Smooth muscle cell (in vitro differentiated cells): ENCODE data around the gene BBX. TPM values are rescaled to one million over a fixed set of nuclear protein-coding genes. Genes with fewer than 3 reads are reported as not detected.

Experiments used
- DNase-seq: peaks from one replicate; lab custom pipeline; 2025; ENCODE audit not compliant: unreplicated experiment; lab: John Stamatoyannopoulos, UW
- H2AFZ ChIP-seq: fragments of 200-600 bp; sonication (generic); 2 replicates; pipeline ENCODE4 v1.6.0; 2016; ENCODE audit warnings: antibody characterized with exemption, low read depth, mild to moderate bottlenecking
- H3F3A ChIP-seq: fragments of 200-600 bp; sonication (generic); 2 replicates; pipeline ENCODE4 v1.6.0; 2017; ENCODE audit warnings: antibody characterized with exemption, low read depth
- H3K27ac ChIP-seq: fragments of 200-600 bp; sonication (generic); 2 replicates; pipeline ENCODE4 v1.5.1; 2016; ENCODE audit warnings: low read depth, mild to moderate bottlenecking
- H3K27me3 ChIP-seq: fragments of 200-600 bp; sonication (generic); 2 replicates; pipeline ENCODE4 v1.6.1; 2016; ENCODE audit warnings: low read depth, mild to moderate bottlenecking
- H3K36me3 ChIP-seq: fragments of 200-600 bp; sonication (generic); 2 replicates; pipeline ENCODE4 v1.5.1; 2016; ENCODE audit warnings: low read depth
- H3K4me1 ChIP-seq: fragments of 200-600 bp; sonication (generic); 2 replicates; pipeline ENCODE4 v1.5.1; 2016; ENCODE audit warnings: low read depth
- H3K4me2 ChIP-seq: fragments of 200-600 bp; sonication (generic); 2 replicates; pipeline ENCODE4 v1.6.0; 2016; ENCODE audit warnings: mild to moderate bottlenecking
- H3K4me3 ChIP-seq: fragments of 200-600 bp; sonication (generic); 2 replicates; pipeline ENCODE4 v1.5.1; 2016; ENCODE audit warnings: mild to moderate bottlenecking
- H3K79me2 ChIP-seq: fragments of 200-600 bp; sonication (generic); 2 replicates; pipeline ENCODE4 v1.6.0; 2016; ENCODE audit warnings: low read depth, mild to moderate bottlenecking
- H3K9ac ChIP-seq: fragments of 200-600 bp; sonication (generic); 2 replicates; pipeline ENCODE4 v1.6.0; 2016; ENCODE audit warnings: low read depth
- H3K9me3 ChIP-seq: fragments of 200-600 bp; sonication (generic); replicated peaks from 2 replicates; pipeline ENCODE4 v1.5.1; 2016; ENCODE audit warnings: low read depth
- H4K20me1 ChIP-seq: fragments of 200-600 bp; sonication (generic); 2 replicates; pipeline ENCODE4 v1.6.0; 2016; ENCODE audit warnings: low read depth
- CTCF ChIP-seq: fragments of 200-600 bp; sonication (generic); IDR thresholded peaks from 2 replicates; pipeline ENCODE4 v1.5.1; 2017; ENCODE audit warnings: borderline replicate concordance, mild to moderate bottlenecking, antibody characterized with exemption; ENCODE audit not compliant: insufficient read depth, poor library complexity, severe bottlenecking
- WGBS: methylation state at CpG from one replicate; pipeline ENCODE4 v1.1.7; 2016; ENCODE audit warnings: low lambda C conversion rate; 5-methylcytosine and 5-hydroxymethylcytosine counted together
- polyA plus RNA-seq: library from polyadenylated mRNA; unstranded; fragments of >200 nt; fragmentation: Nextera tagmentation; extraction: Ambion mirVana; gene quantifications from 2 replicates; pipeline ENCODE4 v1.2.1, GENCODE V29; 2016
- total RNA-seq: library from RNA; depleted of rRNA; stranded (reverse); fragments of >200 nt; gene quantifications from 2 replicates; pipeline ENCODE4 v1.2.3, GENCODE V29; 2014

The BBX gene
- total and polyA plus RNA-seq, 2 experiments from 2014 or later: 58.9 to 66.4 TPM

DNA sequence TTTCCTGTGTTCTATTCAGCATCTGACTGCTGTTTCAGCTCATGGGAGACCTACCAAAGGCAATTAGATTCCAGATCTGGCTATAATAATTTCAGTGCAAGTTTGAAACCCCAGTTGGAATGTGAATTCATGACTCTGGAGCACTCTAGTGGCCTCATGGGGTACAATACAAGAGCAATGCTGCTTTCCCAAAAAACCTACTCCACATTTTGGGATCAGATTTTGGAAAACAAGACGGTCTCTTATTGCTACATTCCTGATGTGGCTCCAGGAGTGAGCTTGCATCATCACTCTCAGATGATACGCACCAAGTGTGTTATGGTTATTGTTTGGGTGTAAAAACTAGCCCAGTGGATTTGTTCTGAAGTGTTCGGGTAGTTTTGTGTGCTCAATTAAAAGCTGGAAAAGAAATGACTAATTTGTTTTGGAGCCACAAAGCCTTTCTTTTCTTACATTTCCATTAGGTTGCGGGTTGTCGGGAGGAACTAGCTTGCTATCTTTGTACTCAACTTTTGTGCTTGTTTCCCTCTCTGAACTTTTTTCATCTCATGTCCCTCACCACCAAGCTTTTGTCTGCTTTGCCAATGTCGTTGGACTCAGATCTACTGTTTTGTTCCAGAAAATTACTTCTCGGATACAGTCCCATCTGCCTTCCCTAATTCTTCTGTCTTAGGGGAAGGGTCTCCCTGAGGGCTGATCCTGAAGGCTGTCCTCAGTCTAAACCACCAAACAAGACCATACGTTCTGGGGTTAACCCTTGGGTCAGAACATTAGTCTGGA lies 272.1 kb downstream of the BBX start:
- no peak overlapping the region for H3K4me3 ChIP-seq
- no peaks in the 10 kb centered on the region for H3K9me3 ChIP-seq
- H3K27ac ChIP-seq: no peak overlapping the region
- no peaks in the 10 kb centered on the region for H3K27me3 ChIP-seq
- H4K20me1 ChIP-seq: peaks cover 5% of the 10 kb centered on the region
- 96% methylated on average over 8 of the region's 8 CpGs for WGBS
- no peak overlapping the region for H3K9ac ChIP-seq
- no peaks in the 10 kb centered on the region for H3K79me2 ChIP-seq
- no peak for TF ChIP-seq CTCF
- no peak overlapping the region for H2AFZ ChIP-seq
- H3F3A ChIP-seq: no peaks in the 10 kb centered on the region
- DNase-seq: no peak
- no peak overlapping the region for H3K4me2 ChIP-seq
- peaks cover 5% of the 10 kb centered on the region for H3K36me3 ChIP-seq
- H3K4me1 ChIP-seq: no peaks in the 10 kb centered on the region

DNA sequence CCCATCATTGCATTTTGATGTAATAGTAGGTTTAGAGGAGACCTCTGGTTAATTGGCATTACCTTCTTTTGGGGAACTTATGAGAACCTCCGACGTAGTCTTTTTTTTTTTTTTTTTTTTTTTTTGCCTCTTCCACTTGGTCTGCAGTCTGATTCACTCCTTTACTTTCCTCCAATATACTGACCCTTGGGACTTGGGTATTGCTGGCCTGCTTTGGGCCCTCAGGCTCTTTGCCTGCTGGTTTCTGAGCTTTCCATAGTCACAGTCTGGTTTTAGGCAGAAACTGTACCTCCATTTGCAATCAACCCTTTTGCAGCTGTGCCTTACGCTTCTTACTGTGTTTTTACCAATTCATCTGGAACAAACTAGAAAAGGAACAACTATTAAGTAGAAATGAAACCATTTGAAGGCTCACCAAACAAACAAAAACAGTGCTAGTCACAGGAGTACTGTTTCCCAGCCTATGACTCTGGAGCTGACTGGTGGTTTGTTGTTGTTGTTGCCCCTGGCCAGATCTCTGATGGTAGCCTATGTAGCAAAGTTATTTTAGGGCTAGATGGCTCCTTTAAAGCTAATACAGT lies 272.8 kb downstream of the BBX start:
- Histone ChIP-seq H3K4me3 (no peak overlapping the region), H3F3A (no peaks in the 10 kb centered on the region), H3K9ac (no peak overlapping the region), H3K4me2 (no peak overlapping the region), H3K9me3 (no peaks in the 10 kb centered on the region), H3K79me2 (no peaks in the 10 kb centered on the region), H3K27me3 (no peaks in the 10 kb centered on the region), H3K4me1 (no peaks in the 10 kb centered on the region), H4K20me1 (peaks cover 5% of the 10 kb centered on the region), H3K36me3 (peaks cover 5% of the 10 kb centered on the region), H2AFZ (no peak overlapping the region), H3K27ac (no peak overlapping the region)
- TF ChIP-seq CTCF: no peak
- DNase-seq: no peak
- WGBS: 100% methylated on average over 3 of the region's 3 CpGs

- no peak overlapping the region for H3K9ac ChIP-seq
- no peaks in the 10 kb centered on the region for H3F3A ChIP-seq
- no peak for DNase-seq
- H2AFZ ChIP-seq: no peak overlapping the region
- H3K27me3 ChIP-seq: no peaks in the 10 kb centered on the region
- peaks cover 3% of the 10 kb centered on the region for H3K4me1 ChIP-seq
- H3K36me3 ChIP-seq: peaks cover 5% of the 10 kb centered on the region
- no peak for TF ChIP-seq CTCF
- H3K4me2 ChIP-seq: no peak overlapping the region
- H3K79me2 ChIP-seq: no peaks in the 10 kb centered on the region
- no peaks in the 10 kb centered on the region for H3K9me3 ChIP-seq
- no peak overlapping the region for H3K27ac ChIP-seq
- peaks cover 5% of the 10 kb centered on the region for H4K20me1 ChIP-seq
- H3K4me3 ChIP-seq: no peak overlapping the region
These were observed 274.0 kb downstream of the BBX start for GRCh38 chr3:107796791-107797190.
